K562 (cell line): ENCODE data around the gene GON4L.
"Not testable (repeated sequence)": the region's sequence is repeated elsewhere in the genome, so short reads cannot be mapped to it uniquely, and the experiment has no call there.

Source experiments
- ETV1 ChIP-seq: fragments of 450-650 bp; conservative IDR thresholded peaks from 2 replicates; pipeline ENCODE4 v1.6.1; 2016; ENCODE audit warnings: missing genetic modification characterization, control low read depth, low read depth, missing compliant biosample characterization
- EZH2 ChIP-seq: IDR thresholded peaks from 2 replicates; pipeline ENCODE4 v1.6.1; 2012; ENCODE audit warnings: low read depth, mild to moderate bottlenecking, inconsistent platforms, low read length, borderline replicate concordance
- JUN ChIP-seq, 2 experiments: sonication (generic) in 1 of 2; formaldehyde crosslinking in 1 of 2; IDR thresholded peaks; 2 replicates each; pipeline versions ENCODE4 v1.6.1 to v1.8.0; 2012 to 2022; ENCODE audit warnings: borderline replicate concordance in 2 of 2, mild to moderate bottlenecking in 2 of 2, improper control_type of control experiment in 1 of 2, low read depth in 1 of 2, low read length in 1 of 2, missing genetic modification reagents in 1 of 2
- MTA2 ChIP-seq: fragments of 450-650 bp; IDR thresholded peaks from 2 replicates; pipeline ENCODE4 v1.6.1; 2016; ENCODE audit warnings: low read depth
- POLR2A ChIP-seq: fragments of 450-650 bp; conservative IDR thresholded peaks from 2 replicates; pipeline ENCODE4 v1.6.1; 2016
- TF ChIP-seq, protein P1 (sequence below), 3 experiments: IDR thresholded peaks in 2 of 3; conservative IDR thresholded peaks in 1 of 3; 2 replicates each; pipeline ENCODE4 v1.5.1; 2011 to 2012; ENCODE audit warnings: low read length in 3 of 3, mild to moderate bottlenecking in 3 of 3, control low read depth in 2 of 3, improper control_type of control experiment in 1 of 3, inconsistent platforms in 1 of 3, low read depth in 1 of 3, mixed read lengths in 1 of 3, moderate library complexity in 1 of 3; ENCODE audit not compliant: insufficient read depth in 2 of 3

DNA sequence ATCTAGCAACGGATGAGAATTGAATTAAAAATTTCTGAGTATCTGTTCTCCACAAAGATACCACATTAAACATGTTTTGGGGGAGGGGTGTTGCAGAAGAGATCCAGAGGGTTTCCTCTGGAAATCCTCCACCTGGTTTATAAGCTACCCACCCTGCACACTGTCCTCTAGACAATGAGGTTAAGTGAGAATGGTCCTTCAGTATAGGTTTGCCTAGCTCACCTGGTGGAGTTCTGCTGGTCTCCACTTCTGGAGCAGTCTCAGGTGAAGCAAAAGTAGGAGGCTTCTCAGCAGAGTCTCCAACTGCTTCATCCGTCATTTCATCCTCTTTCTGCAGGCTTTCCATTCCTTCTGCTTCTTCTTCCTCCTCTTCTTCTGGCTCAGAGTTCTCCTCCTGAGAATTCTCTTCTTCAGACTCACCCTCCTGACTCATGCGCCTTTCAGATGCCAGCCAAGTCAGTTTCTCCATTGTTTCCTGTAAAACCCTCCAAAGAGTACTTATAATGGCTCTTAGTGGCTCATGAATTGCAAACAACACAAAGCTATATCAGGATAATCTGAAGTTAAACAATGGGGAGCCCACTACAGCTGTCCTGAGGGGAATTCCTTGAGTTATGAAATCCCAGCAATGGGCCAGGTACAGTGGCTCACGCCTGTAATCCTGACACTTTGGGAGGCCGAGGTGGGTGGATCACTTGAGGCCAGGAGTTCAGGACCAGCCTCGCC is 93.8 kb downstream of the GON4L start:
- not testable (repeated sequence) for TF ChIP-seq ETV1 (tag); MTA2; JUN (IDR thresholded peaks at IDR 0.05; ENCODE audit: borderline replicate concordance, low read depth, low read length); JUN (CRISPR knock-in tag; IDR thresholded peaks at IDR 0.05; ENCODE audit: borderline replicate concordance); EZH2; POLR2A
- TF ChIP-seq, protein P1, sequence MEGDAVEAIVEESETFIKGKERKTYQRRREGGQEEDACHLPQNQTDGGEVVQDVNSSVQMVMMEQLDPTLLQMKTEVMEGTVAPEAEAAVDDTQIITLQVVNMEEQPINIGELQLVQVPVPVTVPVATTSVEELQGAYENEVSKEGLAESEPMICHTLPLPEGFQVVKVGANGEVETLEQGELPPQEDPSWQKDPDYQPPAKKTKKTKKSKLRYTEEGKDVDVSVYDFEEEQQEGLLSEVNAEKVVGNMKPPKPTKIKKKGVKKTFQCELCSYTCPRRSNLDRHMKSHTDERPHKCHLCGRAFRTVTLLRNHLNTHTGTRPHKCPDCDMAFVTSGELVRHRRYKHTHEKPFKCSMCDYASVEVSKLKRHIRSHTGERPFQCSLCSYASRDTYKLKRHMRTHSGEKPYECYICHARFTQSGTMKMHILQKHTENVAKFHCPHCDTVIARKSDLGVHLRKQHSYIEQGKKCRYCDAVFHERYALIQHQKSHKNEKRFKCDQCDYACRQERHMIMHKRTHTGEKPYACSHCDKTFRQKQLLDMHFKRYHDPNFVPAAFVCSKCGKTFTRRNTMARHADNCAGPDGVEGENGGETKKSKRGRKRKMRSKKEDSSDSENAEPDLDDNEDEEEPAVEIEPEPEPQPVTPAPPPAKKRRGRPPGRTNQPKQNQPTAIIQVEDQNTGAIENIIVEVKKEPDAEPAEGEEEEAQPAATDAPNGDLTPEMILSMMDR (IDR thresholded peaks at IDR 0.05 in 2 of 3, conservative IDR thresholded peaks at IDR 0.05 in 1 of 3; ENCODE audit: insufficient read depth in 2 of 3, low read depth in 1 of 3, low read length in 3 of 3): not testable (repeated sequence)
